Measurements from ENCODE around the gene KCNH1. TPM values are rescaled to one million over a fixed set of nuclear protein-coding genes. Genes with fewer than 3 reads are reported as not detected.

The KCNH1 gene, protein sequence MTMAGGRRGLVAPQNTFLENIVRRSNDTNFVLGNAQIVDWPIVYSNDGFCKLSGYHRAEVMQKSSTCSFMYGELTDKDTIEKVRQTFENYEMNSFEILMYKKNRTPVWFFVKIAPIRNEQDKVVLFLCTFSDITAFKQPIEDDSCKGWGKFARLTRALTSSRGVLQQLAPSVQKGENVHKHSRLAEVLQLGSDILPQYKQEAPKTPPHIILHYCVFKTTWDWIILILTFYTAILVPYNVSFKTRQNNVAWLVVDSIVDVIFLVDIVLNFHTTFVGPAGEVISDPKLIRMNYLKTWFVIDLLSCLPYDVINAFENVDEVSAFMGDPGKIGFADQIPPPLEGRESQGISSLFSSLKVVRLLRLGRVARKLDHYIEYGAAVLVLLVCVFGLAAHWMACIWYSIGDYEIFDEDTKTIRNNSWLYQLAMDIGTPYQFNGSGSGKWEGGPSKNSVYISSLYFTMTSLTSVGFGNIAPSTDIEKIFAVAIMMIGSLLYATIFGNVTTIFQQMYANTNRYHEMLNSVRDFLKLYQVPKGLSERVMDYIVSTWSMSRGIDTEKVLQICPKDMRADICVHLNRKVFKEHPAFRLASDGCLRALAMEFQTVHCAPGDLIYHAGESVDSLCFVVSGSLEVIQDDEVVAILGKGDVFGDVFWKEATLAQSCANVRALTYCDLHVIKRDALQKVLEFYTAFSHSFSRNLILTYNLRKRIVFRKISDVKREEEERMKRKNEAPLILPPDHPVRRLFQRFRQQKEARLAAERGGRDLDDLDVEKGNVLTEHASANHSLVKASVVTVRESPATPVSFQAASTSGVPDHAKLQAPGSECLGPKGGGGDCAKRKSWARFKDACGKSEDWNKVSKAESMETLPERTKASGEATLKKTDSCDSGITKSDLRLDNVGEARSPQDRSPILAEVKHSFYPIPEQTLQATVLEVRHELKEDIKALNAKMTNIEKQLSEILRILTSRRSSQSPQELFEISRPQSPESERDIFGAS
- 0.54 and 0.56 TPM in 2 replicates for total RNA-seq (2012; rRNA removed)
- polyA plus RNA-seq (2012; rRNA removed) = 0.20 and 0.27 TPM in 2 replicates
- polyA plus RNA-seq (2012; cell fraction: cytosol; rRNA removed) = 0.10 and 0.70 TPM in 2 replicates
- polyA plus RNA-seq (2012; cell fraction: nucleus; rRNA removed; ENCODE audit: low replicate concordance) = 0.11 and 0.32 TPM in 2 replicates
- Bru-seq, nascent RNA = percentile 34 among the genes with signal in this experiment
- percentile 23 among the genes with signal in this experiment for BruChase-seq, experiment 1, labeled RNA remaining after a 6-hour chase
- BruChase-seq, experiment 2, labeled RNA remaining after a 2-hour chase = percentile 33 among the genes with signal in this experiment
- long read RNA-seq = 0 reads

DNA sequence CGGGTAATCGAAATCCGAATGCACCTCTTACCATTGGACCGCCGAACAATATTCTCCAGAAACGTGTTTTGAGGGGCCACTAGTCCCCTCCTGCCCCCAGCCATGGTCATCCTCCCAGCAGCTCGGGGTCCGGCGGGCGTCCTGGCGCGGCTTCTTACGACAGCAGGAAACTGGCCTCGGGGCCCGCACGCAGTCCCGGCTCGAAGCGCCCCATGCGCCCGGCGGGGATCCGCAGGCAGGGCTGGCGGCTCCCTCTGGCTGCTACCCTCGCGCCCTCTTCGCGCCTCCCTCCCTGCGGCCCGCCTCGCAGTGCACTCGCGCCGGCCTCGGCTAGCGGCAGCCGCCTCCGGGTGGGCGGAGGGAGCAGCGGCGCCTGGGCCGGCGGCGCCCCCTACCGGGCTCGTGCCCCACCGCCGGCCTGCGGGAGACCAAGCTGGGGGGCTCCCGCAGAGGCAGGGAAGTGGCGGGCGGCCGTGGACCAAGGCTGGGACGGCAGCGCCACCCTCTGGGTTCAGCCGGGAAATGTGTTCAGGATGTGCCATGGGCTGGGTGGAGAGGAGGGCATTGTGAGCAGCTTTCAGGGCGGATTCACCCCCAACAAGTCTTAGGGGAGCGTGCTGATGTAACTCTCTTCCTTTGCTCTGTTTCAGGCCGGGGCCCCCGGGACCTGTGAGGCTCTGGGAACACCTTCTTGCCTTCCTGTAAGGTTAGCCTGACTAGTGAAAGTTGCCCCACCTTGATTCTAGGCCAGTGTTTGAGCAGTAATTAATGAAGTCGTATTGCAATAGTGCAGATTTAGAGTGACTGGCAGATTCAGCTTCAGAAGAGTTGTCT is at the start of gene KCNH1:
Gene KCNH1, minus strand, starts transcription at position 313 of the 834 bp plus-strand sequence. Its CDS starts 203 bp downstream, at position 110.
- 2% methylated on average over 32 of the region's 61 CpGs; no CpG with 5 or more reads in 1 of the 2 experiments for WGBS, 2 experiments (ENCODE audit: extremely low coverage in 2 of 2, insufficient read length in 1 of 2)
- in situ Hi-C loops (cut with MboI; ENCODE audit: low sequenced_read_pairs) = loop anchor here (5.0 kb wide), 2 partner anchors 547 to 687 kb away; no protein-coding TSS in a partner anchor
- POLR2A ChIA-PET (ENCODE audit: unreplicated experiment) = interaction anchor here (0.6 kb wide), 1 partner anchor 12 kb away, joined by 3 read pairs; no protein-coding TSS in a partner anchor
- TF ChIP-seq FOS (IDR thresholded peaks at IDR 0.05; ENCODE audit: low read depth, low read length) (no peak), NFE2L2 (IDR thresholded peaks at IDR 0.05; ENCODE audit: low read depth, low read length) (no peak), RFX5 (IDR thresholded peaks at IDR 0.05; ENCODE audit: low read depth, low read length) (no peak), POLR2A (IDR thresholded peaks at IDR 0.05; ENCODE audit: low read depth, low read length) (peak; percentile 45), MAZ (IDR thresholded peaks at IDR 0.05; ENCODE audit: borderline replicate concordance, low read depth, low read length) (peak; percentile 97), MAFK (IDR thresholded peaks at IDR 0.05; ENCODE audit: low read depth, low read length) (no peak), CEBPB (IDR thresholded peaks at IDR 0.05; ENCODE audit: low read depth, low read length) (no peak), BHLHE40 (IDR thresholded peaks at IDR 0.05; ENCODE audit: low read depth, low read length) (peak; percentile 63)
- TF ChIP-seq, protein P1, sequence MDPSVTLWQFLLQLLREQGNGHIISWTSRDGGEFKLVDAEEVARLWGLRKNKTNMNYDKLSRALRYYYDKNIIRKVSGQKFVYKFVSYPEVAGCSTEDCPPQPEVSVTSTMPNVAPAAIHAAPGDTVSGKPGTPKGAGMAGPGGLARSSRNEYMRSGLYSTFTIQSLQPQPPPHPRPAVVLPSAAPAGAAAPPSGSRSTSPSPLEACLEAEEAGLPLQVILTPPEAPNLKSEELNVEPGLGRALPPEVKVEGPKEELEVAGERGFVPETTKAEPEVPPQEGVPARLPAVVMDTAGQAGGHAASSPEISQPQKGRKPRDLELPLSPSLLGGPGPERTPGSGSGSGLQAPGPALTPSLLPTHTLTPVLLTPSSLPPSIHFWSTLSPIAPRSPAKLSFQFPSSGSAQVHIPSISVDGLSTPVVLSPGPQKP (IDR thresholded peaks at IDR 0.05; ENCODE audit: borderline replicate concordance, low read depth, low read length) = no peak

More for the DNA sequence above, at the start of gene KCNH1:
- H2BK20ac ChIP-seq (ENCODE audit: low read depth, low read length) = no peak within 1 kb of the TSS
- CTCF ChIA-PET = interaction anchor here (0.5 to 4.6 kb wide), 38 partner anchors 9 to 773 kb away, joined by 3 to 76 read pairs (median 4); no protein-coding TSS in a partner anchor
- peak within 1 kb of the TSS; percentile 39; the same call in 1 of the 2 replicates for H4K91ac ChIP-seq (ENCODE audit: insufficient read depth, low read depth, low read length)
- no peak within 1 kb of the TSS for H3K9ac ChIP-seq (ENCODE audit: low read depth, low read length)
- H3K18ac ChIP-seq (ENCODE audit: low read depth, low read length) = no peak within 1 kb of the TSS
- no peak within 1 kb of the TSS for H2BK5ac ChIP-seq (ENCODE audit: low read depth, low read length, poor library complexity, severe bottlenecking)
- H3K9me3 ChIP-seq (ENCODE audit: control insufficient read depth, insufficient read depth, low read length) = no peaks in the 10 kb centered on the region
- no peak within 1 kb of the TSS for H2BK15ac ChIP-seq (ENCODE audit: low read depth, low read length)
- H2AK9ac ChIP-seq (replicated peaks; ENCODE audit: low read depth, low read length, poor library complexity) = no peak within 1 kb of the TSS
- H3K23ac ChIP-seq (ENCODE audit: low read depth, low read length) = peak within 1 kb of the TSS; percentile 20; the same call in 1 of the 2 replicates
- H2BK120ac ChIP-seq (ENCODE audit: low read depth, low read length) = peak within 1 kb of the TSS; percentile 40; the same call in 1 of the 2 replicates
- ATAC-seq (ENCODE audit: low read depth) (peak; percentile 96), DNase-seq (peak; percentile 69)
- no peaks in the 10 kb centered on the region for H3K9me1 ChIP-seq (ENCODE audit: insufficient read depth, low read length)
- H3K27ac ChIP-seq (ENCODE audit: insufficient read depth, low read length) = no peak within 1 kb of the TSS
- intact Hi-C loops (cut with micrococcal nuclease) (loop anchor here (1.0 kb wide), 2 partner anchors 550 to 686 kb away; no protein-coding TSS in a partner anchor), dilution Hi-C loops (cut with HindIII; ENCODE audit: low sequenced_read_pairs, unreplicated experiment) (no loop called here)
- peak within 1 kb of the TSS; percentile 77 for H3K4me2 ChIP-seq (ENCODE audit: low read depth, low read length)
- no peaks in the 10 kb centered on the region for H3K4me1 ChIP-seq (ENCODE audit: control insufficient read depth, insufficient read depth, low read length)
- H3K56ac ChIP-seq (ENCODE audit: extremely low read depth, insufficient read depth, low read length) = 0 out of 2 replicates have a peak within 1 kb of the TSS, but pooled peaks have one; percentile 31
- H4K5ac ChIP-seq (ENCODE audit: low read depth, low read length) = no peak within 1 kb of the TSS
- no peak within 1 kb of the TSS for H2AK5ac ChIP-seq (ENCODE audit: low read depth, low read length)
- no peak within 1 kb of the TSS for H4K8ac ChIP-seq (ENCODE audit: low read depth in 2 of 2, low read length in 2 of 2)
- peak within 1 kb of the TSS; percentile 60; the same call in 1 of the 2 replicates for H3K4ac ChIP-seq (ENCODE audit: low read depth, low read length)
- peaks cover 8% of the 10 kb centered on the region for H3K27me3 ChIP-seq (ENCODE audit: control insufficient read depth, insufficient read depth, low read length)
- no peaks in the 10 kb centered on the region for H3K36me3 ChIP-seq (ENCODE audit: control insufficient read depth, insufficient read depth, low read length)
- no TSS peak for BruUV-seq (replicated peaks)
- H3K14ac ChIP-seq (replicated peaks; ENCODE audit: low read depth, low read length) = no peak within 1 kb of the TSS
- H2AFZ ChIP-seq (replicated peaks; ENCODE audit: low read length, poor library complexity) = peak within 1 kb of the TSS; percentile 85
- no peaks in the 10 kb centered on the region for H3K79me1 ChIP-seq (ENCODE audit: low read depth in 1 of 2, low read length in 2 of 2)
- no peaks in the 10 kb centered on the region for H4K20me1 ChIP-seq (ENCODE audit: insufficient read depth, low read length)
- H3K4me3 ChIP-seq (ENCODE audit: insufficient read depth, low read depth, low read length) = peak within 1 kb of the TSS; percentile 58
